OCI-LY3 (cell line): Measurements from ENCODE around the gene LIME1.

ENCODE experiments used
- H2AFZ ChIP-seq: fragments of 200-600, 300-600 bp; shearing (Covaris generic); 2 replicates; pipeline ENCODE4 v1.6.0; 2014; ENCODE audit warnings: antibody characterized with exemption, low read depth, low read length
- H3K27ac ChIP-seq: fragments of 200-600, 300-600 bp; sonication (generic); 2 replicates; pipeline ENCODE4 v1.5.1; 2014; ENCODE audit warnings: mild to moderate bottlenecking, low read length, moderate library complexity, mixed read lengths
- H3K27me3 ChIP-seq: fragments of 200-600, 300-600 bp; sonication (generic); 2 replicates; pipeline ENCODE4 v1.6.1; 2014; ENCODE audit warnings: low read depth, low read length, mixed read lengths
- H3K36me3 ChIP-seq: fragments of 200-600, 300-600 bp; sonication (generic); replicated peaks from 2 replicates; pipeline ENCODE3; 2014; ENCODE audit warnings: low read depth, low read length, mixed read lengths
- H3K4me1 ChIP-seq: fragments of 300-600, 200-600 bp; sonication (generic); 2 replicates; pipeline ENCODE4 v1.6.1; 2014; ENCODE audit warnings: low read length, mixed read lengths
- H3K4me2 ChIP-seq: fragments of 200-600, 300-600 bp; sonication (generic); 2 replicates; pipeline ENCODE4 v1.6.1; 2014; ENCODE audit warnings: low read length, mixed read lengths
- H3K4me3 ChIP-seq: fragments of 300-600, 200-600 bp; sonication (generic); 2 replicates; pipeline ENCODE4 v1.5.1; 2014; ENCODE audit warnings: antibody characterized with exemption, mild to moderate bottlenecking, low read length, moderate library complexity
- H3K79me2 ChIP-seq: fragments of 300-600, 200-600 bp; shearing (Covaris generic); 2 replicates; pipeline ENCODE4 v1.6.1; 2014; ENCODE audit warnings: mild to moderate bottlenecking, low read length, mixed read lengths
- H3K9ac ChIP-seq: fragments of 300-600, 200-600 bp; shearing (Covaris generic); 2 replicates; pipeline ENCODE4 v1.6.0; 2014; ENCODE audit warnings: mild to moderate bottlenecking, low read length, moderate library complexity
- H3K9me3 ChIP-seq: fragments of 200-600, 300-600 bp; shearing (Covaris generic); 2 replicates; pipeline ENCODE4 v1.6.1; 2014; ENCODE audit warnings: low read length, mixed read lengths; ENCODE audit not compliant: insufficient read depth
- H4K20me1 ChIP-seq: fragments of 200-600, 300-600 bp; sonication (generic); 2 replicates; pipeline ENCODE4 v1.6.1; 2016; ENCODE audit warnings: low read length, mixed read lengths; ENCODE audit not compliant: insufficient read depth
- EZH2phosphoT487 ChIP-seq: fragments of 200-600 bp; shearing (Covaris generic); IDR thresholded peaks from 2 replicates; pipeline ENCODE4 v1.6.1; 2018; ENCODE audit warnings: antibody characterized with exemption, mixed run types, low read depth
- TF ChIP-seq, protein P1 (sequence below): fragments of 200-600, 300-600 bp; sonication (generic); IDR thresholded peaks from 2 replicates; pipeline ENCODE4 v1.5.1; 2014; ENCODE audit warnings: antibody characterized with exemption, low read length, low read depth

LIME1 gene

DNA sequence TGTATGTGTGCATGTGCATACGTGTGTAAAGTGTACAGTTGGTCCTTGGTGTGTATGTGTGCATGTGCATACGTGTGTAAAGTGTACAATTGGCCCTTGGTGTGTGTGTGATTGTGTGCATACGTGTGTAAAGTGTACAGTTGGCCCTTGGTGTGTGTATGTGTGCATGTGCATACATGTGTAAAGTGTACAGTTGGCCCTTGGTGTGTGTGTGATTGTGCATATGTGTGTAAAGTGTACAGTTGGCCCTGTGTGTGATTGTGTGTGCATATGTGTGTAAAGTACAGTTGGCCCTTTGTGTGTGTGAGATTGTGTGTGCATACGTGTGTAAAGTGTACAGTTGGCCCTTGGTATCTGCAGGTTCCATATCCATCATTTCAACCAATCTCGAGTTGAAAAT is 5.1 kb upstream of the LIME1 start:
- no peak for TF ChIP-seq EZH2phosphoT487
- TF ChIP-seq, protein P1, sequence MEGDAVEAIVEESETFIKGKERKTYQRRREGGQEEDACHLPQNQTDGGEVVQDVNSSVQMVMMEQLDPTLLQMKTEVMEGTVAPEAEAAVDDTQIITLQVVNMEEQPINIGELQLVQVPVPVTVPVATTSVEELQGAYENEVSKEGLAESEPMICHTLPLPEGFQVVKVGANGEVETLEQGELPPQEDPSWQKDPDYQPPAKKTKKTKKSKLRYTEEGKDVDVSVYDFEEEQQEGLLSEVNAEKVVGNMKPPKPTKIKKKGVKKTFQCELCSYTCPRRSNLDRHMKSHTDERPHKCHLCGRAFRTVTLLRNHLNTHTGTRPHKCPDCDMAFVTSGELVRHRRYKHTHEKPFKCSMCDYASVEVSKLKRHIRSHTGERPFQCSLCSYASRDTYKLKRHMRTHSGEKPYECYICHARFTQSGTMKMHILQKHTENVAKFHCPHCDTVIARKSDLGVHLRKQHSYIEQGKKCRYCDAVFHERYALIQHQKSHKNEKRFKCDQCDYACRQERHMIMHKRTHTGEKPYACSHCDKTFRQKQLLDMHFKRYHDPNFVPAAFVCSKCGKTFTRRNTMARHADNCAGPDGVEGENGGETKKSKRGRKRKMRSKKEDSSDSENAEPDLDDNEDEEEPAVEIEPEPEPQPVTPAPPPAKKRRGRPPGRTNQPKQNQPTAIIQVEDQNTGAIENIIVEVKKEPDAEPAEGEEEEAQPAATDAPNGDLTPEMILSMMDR: no peak
- Histone ChIP-seq H4K20me1 (no peaks in the 10 kb centered on the region), H3K9me3 (peaks cover 6% of the 10 kb centered on the region; the same call in 1 of the 2 replicates), H2AFZ (no peak overlapping the region), H3K27me3 (no peaks in the 10 kb centered on the region), H3K4me1 (peaks cover 65% of the 10 kb centered on the region), H3K9ac (peak overlapping the region; percentile 76; the same call in 1 of the 2 replicates), H3K27ac (peak overlapping the region; percentile 99), H3K4me3 (peak overlapping the region; percentile 48), H3K36me3 (peaks cover 43% of the 10 kb centered on the region), H3K79me2 (peaks cover 24% of the 10 kb centered on the region), H3K4me2 (peak overlapping the region; percentile 58)

DNA sequence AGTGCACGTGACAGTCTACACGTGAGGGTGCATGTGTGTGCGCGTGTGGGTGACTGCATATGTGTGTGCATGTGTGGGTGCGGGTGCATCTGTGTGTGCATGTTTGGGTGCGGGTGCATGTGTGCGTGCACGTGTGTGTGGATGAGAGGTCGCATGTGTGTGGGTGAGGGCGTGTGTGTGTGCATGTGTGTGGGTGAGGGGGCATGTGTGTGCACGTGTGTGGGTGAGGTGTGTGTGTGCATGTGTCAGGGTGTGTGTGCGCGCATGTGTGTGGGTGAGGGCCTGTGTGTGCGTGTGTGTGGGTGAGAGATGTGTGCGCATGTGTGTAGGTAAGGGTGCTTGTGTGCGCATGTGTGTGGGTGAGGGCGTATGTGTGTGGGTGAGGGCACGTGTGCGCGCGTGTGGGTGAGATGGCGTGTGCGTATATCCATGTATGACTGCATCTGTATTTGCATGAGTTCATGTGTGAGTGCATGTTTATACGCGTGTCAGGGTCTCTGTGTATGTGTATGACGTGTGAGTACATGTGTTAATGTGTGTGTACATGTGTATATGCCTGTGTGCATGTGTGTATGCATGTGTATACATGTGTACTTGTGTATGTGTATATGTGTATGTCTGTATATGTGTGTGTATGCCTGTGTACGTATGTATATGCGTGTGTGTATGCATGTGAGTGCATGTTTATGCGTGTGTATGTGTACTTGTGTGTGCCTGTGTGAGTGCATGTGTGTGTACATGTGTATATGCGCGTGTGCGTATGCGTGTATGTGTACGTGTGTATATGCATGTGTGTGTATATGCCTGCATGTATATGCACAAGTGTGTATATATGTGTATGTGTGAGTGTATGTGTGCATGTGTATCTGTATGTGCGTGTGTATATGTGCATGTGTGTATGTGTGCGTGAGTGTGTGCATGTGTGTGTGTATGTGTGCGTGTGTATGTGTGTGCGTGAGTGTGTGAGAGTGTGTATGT is 4.1 kb upstream of the LIME1 start:
- H3K4me2 ChIP-seq: no peak overlapping the region
- peaks cover 18% of the 10 kb centered on the region for H3K79me2 ChIP-seq
- H4K20me1 ChIP-seq: no peaks in the 10 kb centered on the region
- no peak for TF ChIP-seq EZH2phosphoT487
- TF ChIP-seq, protein P1: no peak
- H3K27ac ChIP-seq: 0 out of 2 replicates have a peak overlapping the region, but pooled peaks have one; percentile 99
- no peaks in the 10 kb centered on the region for H3K27me3 ChIP-seq
- H3K4me3 ChIP-seq: no peak overlapping the region
- H2AFZ ChIP-seq: no peak overlapping the region
- H3K4me1 ChIP-seq: peaks cover 67% of the 10 kb centered on the region
- peaks cover 36% of the 10 kb centered on the region for H3K36me3 ChIP-seq
- no peak overlapping the region for H3K9ac ChIP-seq
- no peaks in the 10 kb centered on the region for H3K9me3 ChIP-seq

DNA sequence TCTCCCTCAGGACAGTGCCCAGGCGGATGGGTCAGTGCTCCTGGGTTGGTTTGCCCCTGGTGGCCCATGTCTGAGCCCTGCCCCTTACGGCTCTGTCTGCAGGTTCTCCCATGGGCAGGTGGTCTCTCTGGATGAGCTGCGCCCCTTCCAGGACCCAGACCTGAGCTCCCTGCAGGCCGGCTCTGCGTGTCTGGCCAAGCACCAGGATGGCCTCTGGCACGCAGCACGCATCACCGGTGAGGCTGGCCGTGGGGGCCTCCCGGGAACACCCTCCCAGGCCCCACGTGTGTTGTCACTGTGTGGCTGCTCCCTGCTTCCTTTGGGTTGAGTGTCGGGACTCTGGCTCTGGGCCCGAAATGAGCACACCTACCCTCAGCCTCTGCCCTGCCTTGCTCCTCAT is 3.3 kb upstream of the LIME1 start:
- Histone ChIP-seq H3K27ac (peak overlapping the region; percentile 2; the same call in 1 of the 2 replicates), H3K79me2 (peaks cover 18% of the 10 kb centered on the region), H3K27me3 (no peaks in the 10 kb centered on the region), H3K9ac (no peak overlapping the region), H3K9me3 (no peaks in the 10 kb centered on the region), H3K4me1 (peaks cover 62% of the 10 kb centered on the region), H3K4me2 (no peak overlapping the region), H3K36me3 (peaks cover 31% of the 10 kb centered on the region), H4K20me1 (no peaks in the 10 kb centered on the region), H3K4me3 (no peak overlapping the region), H2AFZ (no peak overlapping the region)
- TF ChIP-seq, protein P1: no peak
- no peak for TF ChIP-seq EZH2phosphoT487

DNA sequence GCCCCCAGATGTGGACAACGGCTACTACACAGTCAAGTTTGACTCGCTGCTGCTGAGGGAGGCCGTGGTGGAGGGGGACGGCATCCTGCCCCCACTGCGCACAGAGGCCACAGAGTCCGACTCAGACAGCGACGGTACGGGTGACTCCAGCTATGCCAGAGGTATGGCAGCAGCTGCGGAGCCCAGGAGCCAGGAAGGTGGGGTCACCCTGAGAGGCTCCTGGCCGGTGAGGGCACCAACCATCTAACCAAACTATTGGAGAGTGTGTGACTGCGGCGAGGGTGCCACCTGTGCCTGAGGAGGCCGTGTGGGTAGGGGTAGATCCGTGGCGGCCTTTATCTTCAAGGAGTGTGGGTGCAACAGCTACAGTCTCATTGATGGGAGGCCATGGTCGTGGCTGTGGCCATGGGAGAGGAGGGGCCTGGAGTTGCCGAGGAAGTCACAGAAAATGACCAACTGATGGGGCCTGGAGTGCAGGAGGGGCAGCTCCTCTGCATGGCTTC is 2.8 kb upstream of the LIME1 start:
- Histone ChIP-seq H3K27ac (peak overlapping the region; percentile 2; the same call in 1 of the 2 replicates), H3K4me1 (peaks cover 62% of the 10 kb centered on the region), H3K4me3 (no peak overlapping the region), H4K20me1 (no peaks in the 10 kb centered on the region), H3K79me2 (peaks cover 18% of the 10 kb centered on the region), H2AFZ (no peak overlapping the region), H3K9ac (no peak overlapping the region), H3K9me3 (no peaks in the 10 kb centered on the region), H3K36me3 (peaks cover 31% of the 10 kb centered on the region), H3K4me2 (no peak overlapping the region), H3K27me3 (no peaks in the 10 kb centered on the region)
- TF ChIP-seq EZH2phosphoT487: no peak
- TF ChIP-seq, protein P1: no peak
